Activated CD4-positive, alpha-beta T cell treated with anti-CD3 and anti-CD28 coated beads for 24 hours (primary cell): ENCODE results near the gene MRI1.

Source experiments
- DNase-seq, 2 donors: peaks; one replicate each; pipeline ENCODE4 v3.0.0-alpha.2; 2020; ENCODE audit warnings: low read depth in 2 of 2

MRI1 gene

GRCh38 chr19:13794398-13794756 lies 30.1 kb downstream of the MRI1 start:
- no peak for DNase-seq

- peak; percentile 92 for DNase-seq
Measured at GRCh38 chr19:13794757-13795589, 30.7 kb downstream of the MRI1 start, which contains the start of gene ZSWIM4. ZSWIM4 (plus strand) TSS chr19:13795443; CDS start chr19:13795649, 206 bp downstream.

DNA sequence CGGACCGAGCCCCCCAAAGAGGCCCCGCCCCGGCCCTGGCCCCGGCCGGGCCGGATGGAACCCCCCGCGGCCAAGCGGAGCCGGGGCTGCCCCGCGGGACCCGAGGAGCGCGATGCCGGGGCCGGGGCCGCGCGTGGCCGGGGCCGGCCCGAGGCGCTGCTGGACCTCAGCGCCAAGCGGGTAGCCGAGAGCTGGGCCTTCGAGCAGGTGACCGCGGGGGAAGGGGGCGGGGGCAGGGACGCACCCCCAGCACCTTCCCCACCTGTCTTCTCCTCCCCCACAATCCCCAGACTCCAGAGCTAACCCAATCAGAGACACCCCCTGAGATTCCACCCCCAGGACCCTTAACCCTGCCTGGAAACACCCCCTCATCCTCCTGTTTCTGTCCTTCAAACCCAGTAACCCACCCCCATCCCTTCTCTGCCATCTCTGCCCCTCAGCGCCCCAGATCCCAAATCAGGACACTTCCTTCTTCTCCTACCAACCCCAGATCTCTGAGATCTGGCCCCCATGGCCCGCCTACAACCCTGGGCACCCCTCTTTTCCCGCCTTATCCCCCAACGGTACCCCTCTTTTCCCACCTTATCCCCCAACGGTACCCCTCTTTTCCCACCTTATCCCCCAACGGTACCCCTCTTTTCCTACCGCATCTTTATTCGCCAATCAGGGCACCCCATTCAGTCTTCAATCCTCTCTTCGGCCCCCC lies 31.4 kb downstream of the MRI1 start:
- no peak for DNase-seq

DNA sequence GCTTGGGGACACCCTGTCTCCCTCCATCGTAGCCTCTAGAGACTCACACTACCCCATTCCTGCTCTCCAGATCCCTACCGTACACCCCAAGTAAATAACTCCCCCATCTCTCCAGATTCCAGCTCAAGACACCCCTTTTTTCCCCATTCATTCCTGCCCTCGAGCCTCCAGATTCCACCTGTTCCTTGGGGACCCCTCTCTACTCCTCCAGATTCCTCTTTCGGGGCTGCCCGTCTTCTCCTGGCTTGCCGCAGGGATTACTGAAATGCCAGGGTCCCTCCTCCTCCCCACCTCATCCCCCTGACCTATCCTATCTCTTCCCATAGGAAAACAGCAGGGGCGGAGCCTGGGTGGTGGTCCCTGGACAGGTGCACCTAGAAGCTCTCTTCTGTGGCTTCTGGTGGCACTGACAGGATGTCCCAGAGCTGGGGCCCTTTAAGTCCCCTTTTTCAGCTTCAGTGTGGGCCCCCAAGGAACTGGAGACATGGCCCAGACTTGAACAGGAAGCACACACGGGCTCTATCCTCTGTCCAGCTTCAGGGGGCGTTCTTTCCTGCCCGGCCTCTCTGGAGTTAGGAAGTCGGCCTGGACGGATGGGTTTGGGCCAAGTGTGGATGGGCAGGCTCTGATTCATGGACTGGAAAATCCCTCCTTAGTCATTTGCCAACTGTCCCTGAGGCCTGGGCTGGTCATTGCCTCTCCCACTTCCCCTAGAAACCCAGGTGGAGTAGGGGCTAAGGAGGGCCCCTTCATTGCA lies 32.2 kb downstream of the MRI1 start:
- no peak for DNase-seq

DNA sequence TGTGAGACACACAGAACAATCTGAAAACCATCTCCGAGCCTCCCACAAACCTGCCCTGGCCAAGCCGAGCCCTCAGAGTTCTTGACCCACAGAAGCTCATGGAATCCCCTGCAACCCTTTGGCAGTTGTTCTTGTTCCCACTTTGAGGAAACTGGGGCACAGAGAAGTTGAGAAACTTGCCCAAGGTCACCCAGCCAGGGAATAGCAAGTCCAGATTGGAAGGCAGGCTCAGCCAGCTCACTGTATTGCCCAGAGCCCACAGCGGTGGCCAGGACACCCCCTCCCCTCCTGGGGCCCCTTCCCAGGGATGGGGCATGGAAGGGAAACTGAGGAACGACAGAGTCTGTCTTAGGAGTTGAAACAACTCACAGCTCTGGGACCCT lies 32.7 kb downstream of the MRI1 start:
- DNase-seq, result no peak

DNA sequence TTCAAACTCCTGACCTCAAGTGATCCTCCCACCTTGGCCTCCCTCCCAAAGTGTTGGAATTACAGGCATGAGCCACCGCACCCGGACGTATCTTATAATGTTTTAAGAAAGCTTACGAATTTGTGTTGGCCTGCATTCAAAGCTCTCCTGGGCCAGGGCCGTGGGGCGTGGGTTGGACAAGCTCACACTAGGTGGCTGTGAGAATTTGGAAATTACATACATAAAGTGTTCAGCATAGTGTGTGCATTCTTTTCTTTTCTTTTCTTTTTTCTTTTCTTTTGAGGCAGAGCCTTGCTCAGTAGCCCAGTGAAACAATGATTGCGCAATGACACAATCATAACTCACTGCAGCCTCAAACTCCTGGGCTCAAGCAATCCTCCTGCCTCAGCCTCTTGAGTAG lies 33.5 kb downstream of the MRI1 start:
- no peak for DNase-seq

DNA sequence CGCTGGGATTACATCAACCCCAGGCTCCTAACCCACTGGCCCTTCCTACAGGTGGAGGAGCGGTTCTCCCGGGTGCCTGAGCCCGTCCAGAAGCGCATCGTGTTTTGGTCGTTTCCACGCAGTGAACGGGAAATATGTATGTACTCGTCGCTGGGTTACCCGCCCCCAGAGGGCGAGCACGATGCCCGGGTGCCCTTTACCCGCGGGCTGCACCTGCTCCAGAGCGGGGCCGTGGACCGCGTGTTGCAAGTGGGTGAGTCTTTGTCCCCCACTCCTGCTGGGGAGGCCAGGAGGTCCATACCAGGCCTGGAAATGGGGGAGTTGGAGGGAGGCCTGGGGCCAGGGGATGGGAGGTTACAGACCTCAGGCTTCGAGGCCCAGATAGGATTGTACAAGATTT lies 35.3 kb downstream of the MRI1 start:
- no peak for DNase-seq

DNA sequence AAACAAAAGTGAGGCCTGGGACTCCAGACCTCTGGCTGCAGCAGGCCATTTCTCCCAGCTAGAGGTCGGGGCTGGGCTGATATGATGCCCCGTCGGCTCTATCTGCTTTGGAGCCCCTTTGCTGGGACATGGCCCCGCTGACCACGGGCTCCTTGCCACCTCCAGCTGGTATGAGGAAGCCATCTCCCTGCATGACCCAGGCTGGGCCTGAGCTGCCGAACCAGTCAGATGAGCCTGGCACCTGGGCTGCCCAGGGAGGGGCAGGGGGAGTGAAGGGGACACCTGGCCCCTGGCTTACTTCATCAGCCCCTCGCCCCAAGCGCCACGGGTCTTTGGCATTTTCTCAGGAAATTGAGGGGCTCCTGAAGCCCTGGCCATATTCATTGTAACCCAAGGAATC lies 38.7 kb downstream of the MRI1 start:
- no peak for DNase-seq

GRCh38 chr19:13804830-13805683 lies 40.7 kb downstream of the MRI1 start:
- DNase-seq, result no peak

- no peak for DNase-seq
Measured at GRCh38 chr19:13806728-13807127, 42.4 kb downstream of the MRI1 start.

DNA sequence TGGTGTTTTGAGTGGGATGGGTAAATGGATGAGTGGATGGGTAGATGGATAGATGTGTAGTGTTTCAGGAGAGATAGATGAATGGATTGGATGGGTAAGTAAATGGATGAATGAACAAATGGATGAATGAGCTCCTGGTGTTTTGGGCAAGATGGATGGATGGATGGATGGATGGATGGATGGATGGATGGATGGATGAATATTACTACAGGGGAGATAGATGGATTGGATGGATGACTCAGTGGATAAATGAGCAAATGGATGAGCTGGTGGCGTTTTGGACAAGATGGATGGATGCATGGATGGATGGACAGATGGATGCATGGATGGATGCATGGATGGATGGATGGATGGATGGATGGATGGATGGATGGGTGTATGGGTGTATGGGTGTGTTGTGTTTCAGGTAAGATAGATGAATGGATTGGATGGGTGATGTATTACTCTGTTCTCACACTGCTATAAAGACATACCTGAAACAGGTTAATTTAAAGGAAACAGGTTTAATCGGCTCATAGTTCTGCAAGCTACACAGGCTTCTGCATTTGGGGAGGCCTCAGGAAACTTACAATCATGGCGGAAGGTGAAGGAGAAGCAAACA lies 43.2 kb downstream of the MRI1 start:
- no peak for DNase-seq

- no peak for DNase-seq
Measured at GRCh38 chr19:13808856-13809255, 44.5 kb downstream of the MRI1 start.

DNA sequence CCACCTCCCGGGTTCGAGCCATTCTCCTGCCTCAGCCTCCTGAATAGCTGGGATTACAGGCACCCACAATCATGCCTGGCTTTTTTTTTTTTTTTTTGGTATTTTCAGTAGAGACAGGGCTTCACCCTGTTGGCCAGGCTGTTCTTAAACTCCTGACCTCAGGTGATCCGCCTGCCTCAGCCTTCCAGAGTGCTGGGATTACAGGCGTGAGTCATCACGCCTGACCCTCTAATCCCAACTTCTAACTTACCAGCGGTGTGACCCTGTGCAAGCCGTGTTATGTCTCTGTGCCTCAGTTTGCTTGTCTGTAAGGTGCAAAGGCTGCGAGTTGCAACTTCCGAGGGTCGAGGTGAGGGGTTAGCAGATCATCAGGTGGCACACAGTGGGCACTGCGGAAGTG lies 48.2 kb downstream of the MRI1 start:
- DNase-seq, result no peak

- no peak for DNase-seq
Measured at GRCh38 chr19:13813147-13813546, 48.8 kb downstream of the MRI1 start.

- no peak for DNase-seq
Measured at GRCh38 chr19:13814550-13814949, 50.2 kb downstream of the MRI1 start.

DNA sequence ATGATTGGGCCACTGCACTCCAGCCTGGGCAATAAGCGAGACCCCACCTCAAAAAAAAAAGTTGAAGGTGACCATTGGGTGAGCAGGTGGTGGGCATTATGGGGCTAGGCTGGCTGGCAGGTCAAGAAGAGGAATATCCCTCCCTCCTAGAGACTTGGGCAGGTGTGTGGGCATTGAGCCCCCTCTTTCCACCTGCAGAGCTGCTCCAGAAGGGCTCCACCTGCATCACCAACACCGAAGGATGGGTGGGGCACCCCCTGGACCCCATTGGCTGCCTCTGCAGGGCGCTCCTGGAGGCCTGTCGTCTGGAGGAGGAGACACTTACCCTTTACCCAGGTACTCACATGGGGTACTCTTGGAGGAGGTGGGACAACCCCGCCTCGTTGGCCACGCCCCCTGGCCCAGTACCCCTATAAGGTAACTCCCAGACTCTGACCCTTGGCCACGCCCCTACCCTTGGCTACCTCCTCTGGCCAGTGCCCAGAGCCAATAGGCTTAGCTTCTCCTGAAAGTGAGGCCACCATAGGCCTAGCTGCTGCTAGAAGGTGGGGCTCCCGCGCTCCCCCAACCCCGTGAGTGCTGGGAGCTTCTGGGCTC lies 52.8 kb downstream of the MRI1 start:
- DNase-seq, result no peak

DNA sequence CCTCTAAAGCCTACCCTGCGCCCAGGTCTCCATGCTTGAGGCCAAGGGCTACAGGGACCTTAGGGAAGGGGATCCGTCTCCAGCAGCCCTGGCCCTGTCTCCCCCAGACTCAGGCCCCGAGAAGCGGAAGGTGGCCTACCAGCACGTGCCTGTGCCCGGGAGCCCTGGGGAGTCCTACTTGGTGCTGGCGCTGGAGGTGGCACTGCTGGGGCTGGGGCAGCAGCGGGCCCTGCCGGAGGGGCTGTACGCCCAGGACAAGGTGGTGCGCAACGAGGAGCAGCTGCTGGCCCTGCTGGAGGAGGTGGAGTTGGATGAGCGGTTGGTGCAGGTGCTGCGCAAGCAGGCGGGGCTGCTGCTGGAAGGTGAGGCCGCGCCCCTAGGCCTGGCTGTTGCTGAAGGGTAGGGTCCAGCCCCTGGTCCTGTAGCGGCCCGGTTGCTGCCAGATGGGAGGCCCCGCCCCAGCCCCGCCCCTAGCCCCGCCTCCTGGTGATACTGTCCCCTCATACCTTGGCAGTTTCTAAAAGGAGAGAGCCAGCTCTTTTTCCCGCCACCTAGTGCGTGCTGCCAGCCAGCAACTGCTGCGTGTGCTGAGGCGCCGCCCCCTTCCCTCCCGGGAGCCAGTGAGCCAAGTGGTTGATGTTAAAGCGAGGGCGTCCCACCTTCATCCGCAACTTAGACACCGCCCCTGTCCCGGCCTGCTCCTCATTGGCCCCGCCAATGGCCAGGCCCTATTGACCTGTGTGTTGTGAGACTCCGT lies 53.5 kb downstream of the MRI1 start:
- DNase-seq, result no peak

GRCh38 chr19:13819238-13819637 lies 54.9 kb downstream of the MRI1 start:
- DNase-seq, result no peak

DNA sequence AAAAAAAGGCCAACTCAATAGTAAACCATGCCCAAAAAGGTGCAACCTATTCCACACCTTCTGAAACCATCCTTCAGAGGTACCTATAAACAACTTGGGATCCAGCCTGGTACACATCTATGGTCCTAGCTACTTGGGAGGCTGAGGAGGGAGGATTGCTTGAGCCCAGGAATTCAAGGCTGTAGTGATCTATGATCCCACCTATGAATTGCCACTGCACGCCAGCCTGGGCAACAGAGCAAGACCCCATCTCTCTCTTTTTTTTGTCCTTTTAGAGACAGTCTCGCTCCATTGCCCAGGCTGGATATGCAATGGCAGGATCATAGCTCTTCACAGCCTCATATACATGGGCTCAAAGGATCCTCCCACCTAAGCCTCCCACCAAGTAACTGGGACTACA lies 57.0 kb downstream of the MRI1 start:
- DNase-seq, result no peak

GRCh38 chr19:13823256-13823655 lies 58.9 kb downstream of the MRI1 start:
- no peak for DNase-seq
